GM19351 (cell line): Measurements from ENCODE around the gene BYSL.

Experiments used
- ATAC-seq: cut with Tn5 transposase; IDR thresholded peaks from one replicate; pipeline ENCODE4 v1.9.1; 2021; ENCODE audit warnings: mild to moderate bottlenecking, moderate library complexity; ENCODE audit not compliant: unreplicated experiment

BYSL gene

GRCh38 chr6:41974281-41974825 is 53.1 kb downstream of the BYSL start:
- no peak for ATAC-seq

- ATAC-seq, result no peak
These were observed 54.0 kb downstream of the BYSL start for GRCh38 chr6:41975276-41975675.

- ATAC-seq, result no peak
These were observed 55.6 kb downstream of the BYSL start for GRCh38 chr6:41976794-41977484.
